Esophagus squamous epithelium (tissue), 5 donors: ENCODE results near the gene BLOC1S3. TPM values are rescaled to one million over a fixed set of nuclear protein-coding genes. Genes with fewer than 3 reads are reported as not detected.

Experiments used
- DNase-seq: peaks from one replicate; lab custom pipeline; 2025; lab: John Stamatoyannopoulos, UW
- H3K27ac ChIP-seq, 4 donors: fragments of 200-600 bp; sonication (generic); one replicate each; pipeline ENCODE4 v1.5.1; 2016 to 2019; ENCODE audit warnings: mild to moderate bottlenecking in 1 of 4
- H3K27me3 ChIP-seq, 4 donors: fragments of 200-600 bp; sonication (generic); 1 replicate in 3 of 4; 2 replicates in 1 of 4; pipeline versions ENCODE4 v1.5.1 to v1.6.0; 2017 to 2021; ENCODE audit warnings: antibody characterized with exemption in 1 of 4
- H3K36me3 ChIP-seq, 3 donors: fragments of 200-600 bp; sonication (generic); one replicate each; pipeline ENCODE4 v1.5.1; 2016 to 2019
- H3K4me1 ChIP-seq, 3 donors: fragments of 200-600 bp; sonication (generic); one replicate each; pipeline ENCODE4 v1.5.1; 2017 to 2019
- H3K4me3 ChIP-seq, 4 donors: fragments of 200-600 bp; sonication (generic); 1 replicate in 3 of 4; 2 replicates in 1 of 4; pipeline ENCODE4 v1.5.1; 2016 to 2019; ENCODE audit warnings: mild to moderate bottlenecking in 2 of 4, moderate library complexity in 1 of 4
- H3K9me3 ChIP-seq, 3 donors: fragments of 200-600 bp; sonication (generic); one replicate each; pipeline ENCODE4 v1.5.1; 2016 to 2019
- CTCF ChIP-seq, 6 experiments: fragments of 450-650 bp in 4 of 6; fragments of 200-600 bp in 2 of 6; sonication (generic) in 2 of 6; IDR thresholded peaks; one replicate each; pipeline ENCODE4 v1.5.1; 2016 to 2019; ENCODE audit warnings: antibody characterized with exemption in 6 of 6, mild to moderate bottlenecking in 4 of 6, moderate library complexity in 4 of 6
- POLR2A ChIP-seq, 4 donors: fragments of 450-650 bp; IDR thresholded peaks; one replicate each; pipeline ENCODE4 v1.6.1; 2017; ENCODE audit warnings: antibody characterized with exemption in 4 of 4, mild to moderate bottlenecking in 4 of 4, moderate library complexity in 3 of 4
- WGBS, 2 donors: methylation state at CpG; one replicate each; pipeline ENCODE4 v1.1.5; 2018; 5-methylcytosine and 5-hydroxymethylcytosine counted together
- intact Hi-C: fragments of 100-400 bp; cut with DNase I; formaldehyde crosslinking; loops from one replicate; pipeline ENCODE4 v1.15.0; 2022
- total RNA-seq, 4 donors: library from RNA; depleted of rRNA; stranded (reverse); fragments of >200 nt; gene quantifications; one replicate each; pipeline ENCODE4 v1.1.0, GENCODE V29; 2016
- donor health status: DM: yes; HTN: yes; CAD: no.

Gene BLOC1S3
- total RNA-seq, 4 donors from 2014 or later, result 7.9 to 18.4 (median 10.4) TPM

- peaks cover 44 to 78% (median 48%) of the 10 kb centered on the region in 3 donors for H3K4me1 ChIP-seq
- H3K4me3 ChIP-seq, result no peak overlapping the region
- H3K27ac ChIP-seq, result peak overlapping the region in 2 of 4 donors; percentile 34 to 36
- H3K27me3 ChIP-seq, result peaks cover 0 to 34% (median 0%) of the 10 kb centered on the region in 4 donors
- H3K36me3 ChIP-seq, result no peaks in the 10 kb centered on the region
- no CpG with 5 or more reads among the region's 27 CpGs for WGBS, 2 donors
- no peaks in the 10 kb centered on the region for H3K9me3 ChIP-seq
- DNase-seq, result no peak
- intact Hi-C loops, result no loop called here
- no peak for TF ChIP-seq POLR2A (IDR thresholded peaks at IDR 0.05)
- TF ChIP-seq CTCF (IDR thresholded peaks at IDR 0.05), result no peak
Observed at GRCh38 chr19:45164577-45165335, 13.8 kb upstream of the BLOC1S3 start.

GRCh38 chr19:45166723-45167252 is 11.8 kb upstream of the BLOC1S3 start:
- 55 to 61% methylated on average over 13 to 14 of the region's 14 CpGs for WGBS, 2 donors
- H3K9me3 ChIP-seq, result no peaks in the 10 kb centered on the region
- TF ChIP-seq CTCF (IDR thresholded peaks at IDR 0.05) (no peak), POLR2A (IDR thresholded peaks at IDR 0.05) (no peak)
- intact Hi-C loops, result no loop called here
- H3K36me3 ChIP-seq, result no peaks in the 10 kb centered on the region
- peaks cover 34 to 77% (median 48%) of the 10 kb centered on the region in 3 donors for H3K4me1 ChIP-seq
- peak overlapping the region in 2 of 4 donors; percentile 16 to 29 for H3K27ac ChIP-seq
- peaks cover 0 to 13% (median 0%) of the 10 kb centered on the region in 4 donors for H3K27me3 ChIP-seq
- no peak for DNase-seq
- H3K4me3 ChIP-seq, result no peak overlapping the region

GRCh38 chr19:45168767-45169351 is 9.7 kb upstream of the BLOC1S3 start:
- no peak for DNase-seq

GRCh38 chr19:45169602-45170001 is 9.0 kb upstream of the BLOC1S3 start:
- H3K27me3 ChIP-seq, result no peaks in the 10 kb centered on the region
- peaks cover 11 to 58% (median 25%) of the 10 kb centered on the region in 3 donors for H3K4me1 ChIP-seq
- DNase-seq, result no peak
- 82 to 100% methylated on average over 1 to 8 of the region's 10 CpGs for WGBS, 2 donors
- H3K27ac ChIP-seq, result no peak overlapping the region
- no peaks in the 10 kb centered on the region for H3K36me3 ChIP-seq
- H3K9me3 ChIP-seq, result no peaks in the 10 kb centered on the region
- no peak overlapping the region for H3K4me3 ChIP-seq
- TF ChIP-seq POLR2A (IDR thresholded peaks at IDR 0.05) (no peak), CTCF (IDR thresholded peaks at IDR 0.05) (no peak)
- intact Hi-C loops, result no loop called here

More at GRCh38 chr19:45168767-45169351, 9.7 kb upstream of the BLOC1S3 start:
- intact Hi-C loops, result no loop called here
- Histone ChIP-seq H3K4me1 (peaks cover 18 to 65% (median 33%) of the 10 kb centered on the region in 3 donors), H3K9me3 (no peaks in the 10 kb centered on the region), H3K36me3 (no peaks in the 10 kb centered on the region), H3K27ac (no peak overlapping the region), H3K27me3 (peaks cover 0 to under 1% (median 0%) of the 10 kb centered on the region in 4 donors), H3K4me3 (no peak overlapping the region)
- WGBS, 2 donors, result 74 to 98% methylated on average over 6 to 7 of the region's 16 CpGs
- no peak for TF ChIP-seq POLR2A (IDR thresholded peaks at IDR 0.05)
- TF ChIP-seq CTCF (IDR thresholded peaks at IDR 0.05), result no peak
